HFF-Myc (cell line): ENCODE results near the gene FAM53B.

Experiments used
- DNase-seq: peaks from one replicate; pipeline ENCODE4 v3.0.0-alpha.2; 2011; ENCODE audit warnings: low read depth; ENCODE audit errors: extremely low read depth
- H3K4me3 ChIP-seq: replicated peaks from 2 replicates; pipeline ENCODE4 v1.5.1; 2011; ENCODE audit warnings: low read depth, mild to moderate bottlenecking, control low read depth, low read length
- CTCF ChIP-seq: IDR thresholded peaks from 2 replicates; pipeline ENCODE4 v1.5.1; 2012; ENCODE audit warnings: mild to moderate bottlenecking, low read depth, low read length, control low read depth; ENCODE audit errors: missing control alignments

FAM53B gene

GRCh38 chr10:124700293-124701037 is 43.7 kb downstream of the FAM53B start:
- TF ChIP-seq CTCF: no peak
- no peak overlapping the region for H3K4me3 ChIP-seq
- no peak for DNase-seq

- no peak for DNase-seq
- no peak for TF ChIP-seq CTCF
- no peak overlapping the region for H3K4me3 ChIP-seq
These were observed 44.5 kb downstream of the FAM53B start for GRCh38 chr10:124699471-124700292.

- no peak overlapping the region for H3K4me3 ChIP-seq
- TF ChIP-seq CTCF: no peak
- DNase-seq: no peak
These were observed 45.4 kb downstream of the FAM53B start for GRCh38 chr10:124698545-124699469.

GRCh38 chr10:124697837-124698544 is 46.2 kb downstream of the FAM53B start:
- DNase-seq: no peak

GRCh38 chr10:124697443-124697836 is 46.7 kb downstream of the FAM53B start:
- DNase-seq: no peak
- TF ChIP-seq CTCF: no peak
- H3K4me3 ChIP-seq: no peak overlapping the region

More at GRCh38 chr10:124697837-124698544, 46.2 kb downstream of the FAM53B start:
- no peak overlapping the region for H3K4me3 ChIP-seq
- no peak for TF ChIP-seq CTCF
